Measurements from ENCODE around the gene CPNE4.

The CPNE4 gene

GRCh38 chr3:131501949-131502348 is 532.9 kb downstream of the CPNE4 start:
- no peak for TF ChIP-seq CTCF (IDR thresholded peaks at IDR 0.05)

- TF ChIP-seq CTCF (IDR thresholded peaks at IDR 0.05): no peak
These were observed 540.1 kb downstream of the CPNE4 start for GRCh38 chr3:131494706-131495105.

GRCh38 chr3:131491775-131492174 is 543.0 kb downstream of the CPNE4 start:
- TF ChIP-seq CTCF (IDR thresholded peaks at IDR 0.05): no peak

- TF ChIP-seq CTCF (IDR thresholded peaks at IDR 0.05): no peak
These were observed 543.7 kb downstream of the CPNE4 start for GRCh38 chr3:131491084-131491483.

- TF ChIP-seq CTCF (IDR thresholded peaks at IDR 0.05): no peak
These were observed 549.7 kb downstream of the CPNE4 start for GRCh38 chr3:131485119-131485518.

- TF ChIP-seq CTCF (IDR thresholded peaks at IDR 0.05): no peak
These were observed 550.2 kb downstream of the CPNE4 start for GRCh38 chr3:131484496-131485111.

Measured in LNCAP (cell line).